ENCODE results near the gene IQCN.

The IQCN gene

DNA sequence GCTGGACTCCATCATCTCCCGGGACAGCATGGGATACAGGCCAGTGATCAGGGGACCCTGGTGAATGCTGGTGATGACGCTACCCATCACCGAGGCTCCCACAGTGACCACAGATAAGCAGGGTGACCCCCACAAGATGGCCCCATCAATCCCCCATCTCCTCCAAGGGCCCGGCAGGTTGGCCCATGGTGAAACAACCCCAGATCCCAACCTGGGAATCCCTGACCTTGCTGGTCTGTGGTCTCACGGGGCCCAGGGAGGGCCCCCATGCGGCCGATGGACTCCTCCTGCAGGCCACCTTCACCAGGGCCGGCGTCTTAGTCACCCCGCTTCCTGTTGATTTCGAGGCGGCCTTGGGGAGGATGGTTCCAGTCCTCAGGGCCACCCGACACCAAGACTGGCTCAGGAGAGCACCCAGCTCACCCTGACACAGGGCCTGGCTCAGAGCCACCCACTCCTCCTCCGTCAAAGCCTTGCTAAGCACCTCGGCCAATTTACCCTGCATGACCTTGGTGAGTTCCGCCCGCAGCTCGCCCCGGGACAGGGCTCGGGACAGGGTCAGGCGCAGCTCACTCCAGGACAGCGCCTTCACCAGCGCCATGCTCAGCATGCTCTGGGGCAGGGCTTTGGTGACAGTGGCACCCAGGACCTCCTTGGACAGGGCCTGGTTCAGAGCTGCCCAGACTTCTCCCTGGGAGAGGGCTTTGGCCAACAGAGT is 10.0 kb downstream of the IQCN start:
- no peak for DNase-seq (ENCODE audit: low spot score)
- Histone ChIP-seq H3K27ac (no peak overlapping the region), H3K4me3 (no peak overlapping the region)
- no peak for TF ChIP-seq CTCF (IDR thresholded peaks at IDR 0.05)

DNA sequence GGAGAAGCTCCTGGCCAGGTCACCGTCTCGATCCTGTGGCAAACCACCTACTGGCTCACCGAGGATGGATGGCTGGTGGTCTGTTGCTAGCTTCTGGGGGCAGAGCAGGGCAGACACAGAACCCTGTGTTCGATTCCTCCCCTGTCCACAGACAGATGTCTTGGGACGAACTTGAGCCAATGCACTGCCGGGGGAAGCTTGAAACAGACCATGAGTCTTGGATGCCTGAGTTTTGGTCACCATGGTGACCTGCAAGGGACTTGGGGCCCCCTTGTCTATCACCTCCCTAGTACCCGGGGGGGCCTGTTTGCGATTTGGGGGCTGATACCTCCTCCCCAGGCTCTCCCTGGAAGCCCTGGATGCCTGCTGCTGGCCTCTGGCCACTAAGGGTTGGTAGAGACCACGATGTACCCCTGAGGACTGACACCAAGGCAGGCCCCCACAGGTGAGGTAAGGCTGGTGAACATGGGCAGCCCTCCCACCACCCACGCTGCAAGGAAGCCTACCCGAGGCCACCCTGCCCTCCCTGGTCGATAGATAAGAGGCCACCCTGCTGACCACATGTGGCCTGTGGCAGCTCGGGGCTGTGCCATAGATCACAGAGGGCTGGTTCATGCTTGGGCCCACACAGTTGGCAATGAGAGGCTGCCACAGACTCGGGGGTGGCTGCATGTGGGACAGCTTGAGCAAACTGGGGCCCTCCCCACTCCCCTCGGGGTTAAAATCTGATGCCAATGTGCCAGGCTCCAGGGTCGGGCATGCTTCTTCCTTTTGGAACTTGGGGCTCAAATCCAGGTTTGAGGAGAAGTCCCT is 10.7 kb downstream of the IQCN start:
- no peak overlapping the region for H3K27ac ChIP-seq
- no peak overlapping the region for H3K4me3 ChIP-seq
- DNase-seq (ENCODE audit: low spot score): no peak
- no peak for TF ChIP-seq CTCF (IDR thresholded peaks at IDR 0.05)

DNA sequence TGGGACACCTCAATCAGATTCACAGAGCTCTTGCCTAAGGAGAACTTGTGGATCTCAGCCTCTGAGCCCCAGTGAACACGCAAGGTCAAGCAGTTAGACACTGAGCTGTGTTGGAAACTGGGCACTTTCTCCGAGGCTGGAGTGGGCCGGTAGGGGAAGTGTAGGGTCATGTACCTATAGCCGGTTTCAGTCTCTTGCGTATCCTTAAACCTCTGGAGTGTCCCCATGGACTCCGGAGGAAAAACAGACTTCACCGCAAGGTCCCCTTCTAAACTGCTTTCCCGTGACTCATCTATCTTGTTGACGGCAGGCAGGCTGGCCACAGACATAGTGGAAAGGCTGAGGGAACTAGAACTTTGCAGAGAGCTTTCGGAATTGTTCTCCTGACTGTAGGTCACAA is 11.3 kb downstream of the IQCN start:
- TF ChIP-seq CTCF (IDR thresholded peaks at IDR 0.05): no peak
- Histone ChIP-seq H3K4me3 (no peak overlapping the region), H3K27ac (no peak overlapping the region)
- no peak for DNase-seq (ENCODE audit: low spot score)

- no peak for TF ChIP-seq CTCF (IDR thresholded peaks at IDR 0.05)
These were observed 12.1 kb downstream of the IQCN start for GRCh38 chr19:18262144-18262543.

DNA sequence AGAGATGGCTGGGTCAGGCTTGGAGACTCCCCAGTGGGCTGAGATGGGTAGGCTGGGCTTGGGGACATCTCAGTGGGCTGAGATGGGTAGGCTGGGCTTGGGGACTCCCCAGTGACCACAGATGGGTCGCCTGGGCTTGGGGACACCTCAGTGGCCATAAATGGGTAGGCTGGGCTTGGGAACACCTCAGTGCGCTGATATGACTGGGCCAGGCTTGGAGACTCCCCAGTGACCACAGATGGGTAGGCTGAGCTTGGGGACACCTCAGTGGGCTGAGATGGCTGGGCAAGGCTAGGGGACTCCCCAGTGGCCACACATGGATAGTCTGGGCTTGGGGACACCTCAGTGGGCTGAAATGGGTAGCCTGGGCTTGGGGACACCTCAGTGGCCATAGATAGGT is 12.8 kb downstream of the IQCN start:
- Histone ChIP-seq H3K4me3 (no peak overlapping the region), H3K27ac (no peak overlapping the region)
- TF ChIP-seq CTCF (IDR thresholded peaks at IDR 0.05): no peak
- DNase-seq (ENCODE audit: low spot score): no peak

More at GRCh38 chr19:18262144-18262543, 12.1 kb downstream of the IQCN start:
- DNase-seq (ENCODE audit: low spot score): peak; percentile 74
- H3K27ac ChIP-seq: no peak overlapping the region
- no peak overlapping the region for H3K4me3 ChIP-seq

DNA sequence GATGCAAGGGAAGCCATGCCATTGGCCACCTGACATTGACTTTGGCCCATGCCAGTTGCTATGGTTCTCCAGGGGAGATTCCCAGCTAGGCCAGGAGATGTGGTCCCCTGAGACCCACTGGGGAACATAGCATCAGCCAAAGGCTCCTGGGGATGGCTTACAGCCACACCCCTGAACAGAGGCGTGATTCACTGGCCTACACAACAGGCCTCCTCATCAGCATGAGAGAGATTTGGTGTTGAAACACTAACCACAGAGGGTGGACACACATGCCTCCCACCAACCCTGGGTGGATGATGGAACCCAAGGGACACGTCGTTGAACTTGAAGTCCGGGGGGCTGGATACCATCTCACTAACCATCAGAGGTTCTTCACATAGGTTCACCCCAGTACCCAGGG is 14.4 kb downstream of the IQCN start:
- H3K27ac ChIP-seq: no peak overlapping the region
- TF ChIP-seq CTCF (IDR thresholded peaks at IDR 0.05): no peak
- no peak for DNase-seq (ENCODE audit: low spot score)
- no peak overlapping the region for H3K4me3 ChIP-seq
